IMR-90 (cell line): ENCODE data around the gene GRID1.

Source experiments
- FOS ChIP-seq: fragments of 150-350 bp; IDR thresholded peaks from 2 replicates; pipeline ENCODE4 v1.6.1; 2016; ENCODE audit warnings: low read depth, low read length
- POLR2A ChIP-seq: IDR thresholded peaks from 2 replicates; pipeline ENCODE4 v1.6.1; 2012; ENCODE audit warnings: mild to moderate bottlenecking, low read depth, low read length
- TF ChIP-seq, protein P1 (sequence below): conservative IDR thresholded peaks from 2 replicates; pipeline ENCODE4 v1.5.1; 2012; ENCODE audit warnings: mild to moderate bottlenecking, low read depth, low read length, improper control_type of control experiment

DNA sequence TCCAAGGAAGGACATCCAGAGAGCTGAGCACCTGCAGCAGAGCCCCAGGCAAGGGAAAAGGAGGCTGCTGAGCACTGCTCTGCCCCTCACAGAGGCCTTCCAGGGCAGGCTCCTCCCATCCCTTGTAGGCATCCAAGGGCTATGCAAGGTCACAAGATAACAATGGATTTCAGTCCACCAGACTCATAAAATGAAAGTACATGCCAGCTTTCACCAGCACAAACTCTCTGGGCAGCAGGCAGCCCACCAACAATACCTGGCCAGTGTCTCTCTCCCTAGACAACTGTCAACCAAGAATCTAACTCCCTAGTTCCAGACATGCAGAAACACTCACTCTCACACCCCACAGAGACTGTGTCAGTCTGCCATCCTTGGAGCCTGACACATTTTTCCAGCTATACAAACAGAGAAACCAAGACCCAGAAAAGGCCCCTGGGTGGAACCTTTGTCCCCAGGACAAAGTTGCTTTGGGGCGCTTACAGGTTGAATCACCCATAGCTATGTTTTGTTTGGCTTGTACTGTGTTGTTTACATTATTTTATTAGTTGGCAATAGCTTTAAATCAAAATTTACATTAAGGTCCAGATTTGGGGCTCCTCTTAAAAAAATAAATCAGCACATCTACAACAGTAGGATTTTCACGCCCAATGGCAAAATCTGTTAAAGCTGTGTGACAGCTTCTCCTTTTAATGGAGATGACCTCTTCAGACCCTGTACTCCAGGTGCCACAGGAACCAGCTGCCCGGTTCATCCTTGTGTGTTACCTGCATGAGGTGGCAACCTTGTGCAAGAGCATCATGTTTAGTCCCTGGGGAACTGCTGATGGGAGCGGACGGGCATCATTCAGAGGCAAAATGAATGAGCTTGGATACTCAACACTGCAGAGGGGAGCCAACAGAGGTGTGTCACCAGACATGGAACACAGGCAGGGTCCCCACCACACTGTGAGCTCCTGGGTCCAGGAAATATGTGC is 5.2 kb downstream of the GRID1 start:
- TF ChIP-seq, protein P1, sequence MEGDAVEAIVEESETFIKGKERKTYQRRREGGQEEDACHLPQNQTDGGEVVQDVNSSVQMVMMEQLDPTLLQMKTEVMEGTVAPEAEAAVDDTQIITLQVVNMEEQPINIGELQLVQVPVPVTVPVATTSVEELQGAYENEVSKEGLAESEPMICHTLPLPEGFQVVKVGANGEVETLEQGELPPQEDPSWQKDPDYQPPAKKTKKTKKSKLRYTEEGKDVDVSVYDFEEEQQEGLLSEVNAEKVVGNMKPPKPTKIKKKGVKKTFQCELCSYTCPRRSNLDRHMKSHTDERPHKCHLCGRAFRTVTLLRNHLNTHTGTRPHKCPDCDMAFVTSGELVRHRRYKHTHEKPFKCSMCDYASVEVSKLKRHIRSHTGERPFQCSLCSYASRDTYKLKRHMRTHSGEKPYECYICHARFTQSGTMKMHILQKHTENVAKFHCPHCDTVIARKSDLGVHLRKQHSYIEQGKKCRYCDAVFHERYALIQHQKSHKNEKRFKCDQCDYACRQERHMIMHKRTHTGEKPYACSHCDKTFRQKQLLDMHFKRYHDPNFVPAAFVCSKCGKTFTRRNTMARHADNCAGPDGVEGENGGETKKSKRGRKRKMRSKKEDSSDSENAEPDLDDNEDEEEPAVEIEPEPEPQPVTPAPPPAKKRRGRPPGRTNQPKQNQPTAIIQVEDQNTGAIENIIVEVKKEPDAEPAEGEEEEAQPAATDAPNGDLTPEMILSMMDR: no peak
- no peak for TF ChIP-seq POLR2A
- TF ChIP-seq FOS: no peak
